ENCODE data around the gene SMIM38.
A peak's percentile ranks its signal among the peaks of the same experiment; 100 is the strongest.
"Not testable (repeated sequence)": the region's sequence is repeated elsewhere in the genome, so short reads cannot be mapped to it uniquely, and the experiment has no call there.

Gene SMIM38

GRCh38 chr11:69121621-69122325 lies 34.0 kb upstream of the SMIM38 start:
- no peak for DNase-seq

- no peak for DNase-seq
Measured at GRCh38 chr11:69122326-69122629, 33.5 kb upstream of the SMIM38 start.

- DNase-seq: peak in 1 of 58 donors; percentile 61
Measured at GRCh38 chr11:69122630-69123431, 32.9 kb upstream of the SMIM38 start.

- DNase-seq: no peak
Measured at GRCh38 chr11:69123593-69124545, 31.9 kb upstream of the SMIM38 start.

GRCh38 chr11:69125861-69126260 lies 29.9 kb upstream of the SMIM38 start:
- no peak for DNase-seq

- DNase-seq: no peak
Measured at GRCh38 chr11:69126286-69126685, 29.4 kb upstream of the SMIM38 start.

- DNase-seq: peak in 10 of 58 donors; percentile 2 to 30 (median 8)
Measured at GRCh38 chr11:69127081-69127850, 28.5 kb upstream of the SMIM38 start.

GRCh38 chr11:69127884-69128283 lies 27.9 kb upstream of the SMIM38 start:
- DNase-seq: no peak

GRCh38 chr11:69129053-69129452 lies 26.7 kb upstream of the SMIM38 start:
- DNase-seq: no peak

GRCh38 chr11:69129647-69130046 lies 26.1 kb upstream of the SMIM38 start:
- DNase-seq: no peak

GRCh38 chr11:69130654-69131053 lies 25.1 kb upstream of the SMIM38 start:
- no peak for DNase-seq

GRCh38 chr11:69131121-69131566 lies 24.6 kb upstream of the SMIM38 start:
- no peak for DNase-seq

- peak in 25 of 58 donors; percentile 6 to 60 (median 21) for DNase-seq
Measured at GRCh38 chr11:69131644-69132300, 24.0 kb upstream of the SMIM38 start.

- no peak for DNase-seq
Measured at GRCh38 chr11:69132301-69132670, 23.4 kb upstream of the SMIM38 start.

GRCh38 chr11:69133251-69133650 lies 22.5 kb upstream of the SMIM38 start:
- no peak for DNase-seq

GRCh38 chr11:69134182-69134581 lies 21.6 kb upstream of the SMIM38 start:
- DNase-seq: not testable (repeated sequence)

GRCh38 chr11:69134957-69135356 lies 20.8 kb upstream of the SMIM38 start:
- no peak for DNase-seq

- no peak for DNase-seq
Measured at GRCh38 chr11:69135420-69136363, 20.0 kb upstream of the SMIM38 start.

GRCh38 chr11:69136471-69136870 lies 19.3 kb upstream of the SMIM38 start:
- DNase-seq: no peak
